Esophagus squamous epithelium (tissue), 4 donors: ENCODE measurements around the gene CTAG1A.

Experiments used
- CTCF ChIP-seq, 6 experiments: fragments of 450-650 bp in 4 of 6; fragments of 200-600 bp in 2 of 6; sonication (generic) in 2 of 6; IDR thresholded peaks; one replicate each; pipeline ENCODE4 v1.5.1; 2016 to 2019; ENCODE audit warnings: antibody characterized with exemption in 6 of 6, mild to moderate bottlenecking in 4 of 6, moderate library complexity in 4 of 6
- POLR2A ChIP-seq, 4 donors: fragments of 450-650 bp; IDR thresholded peaks; one replicate each; pipeline ENCODE4 v1.6.1; 2017; ENCODE audit warnings: antibody characterized with exemption in 4 of 4, mild to moderate bottlenecking in 4 of 4, moderate library complexity in 3 of 4

GRCh38 chrX:154548028-154548316 lies 37.0 kb upstream of the CTAG1A start:
- TF ChIP-seq CTCF (IDR thresholded peaks at IDR 0.05): no peak
- no peak for TF ChIP-seq POLR2A (IDR thresholded peaks at IDR 0.05)
